GM12891 (cell line): ENCODE results near the gene FAM200B.
A peak's percentile ranks its signal among the peaks of the same experiment; 100 is the strongest.

ENCODE experiments used
- DNase-seq: peaks from one replicate; pipeline ENCODE4 v3.0.0; 2011; ENCODE audit warnings: low spot score; ENCODE audit not compliant: insufficient read length
- FAIRE-seq: peaks from 2 replicates; lab custom pipeline; 2011; peaks lifted over from hg19 to GRCh38; lab: Jason Lieb, UNC
- PAX5 ChIP-seq: IDR thresholded peaks from 2 replicates; pipeline ENCODE4 v1.6.1; 2011; ENCODE audit warnings: low read length, moderate library complexity, mild to moderate bottlenecking; ENCODE audit not compliant: insufficient read depth, severe bottlenecking
- POLR2A ChIP-seq: IDR thresholded peaks from 2 replicates; pipeline ENCODE4 v1.6.1; 2011; ENCODE audit warnings: low read depth, low read length, control low read depth
- POLR2AphosphoS5 ChIP-seq: IDR thresholded peaks from 2 replicates; pipeline ENCODE4 v1.6.1; 2011; ENCODE audit warnings: low read depth, low read length, control low read depth
- POU2F2 ChIP-seq: IDR thresholded peaks from 2 replicates; pipeline ENCODE4 v1.6.1; 2011; ENCODE audit warnings: low read depth, mild to moderate bottlenecking, control low read depth, low read length, moderate library complexity
- SPI1 ChIP-seq: IDR thresholded peaks from 2 replicates; pipeline ENCODE4 v1.6.1; 2011; ENCODE audit warnings: low read depth, low read length, control low read depth
- TAF1 ChIP-seq: IDR thresholded peaks from 2 replicates; pipeline ENCODE4 v1.6.1; 2011; ENCODE audit warnings: low read depth, low read length, control low read depth

The FAM200B gene

GRCh38 chr4:15653864-15654592 lies 27.6 kb upstream of the FAM200B start:
- no peak for DNase-seq

GRCh38 chr4:15654593-15655222 lies 26.9 kb upstream of the FAM200B start:
- FAIRE-seq, result no peak
- no peak for DNase-seq
- TF ChIP-seq POU2F2 (no peak), POLR2A (no peak), TAF1 (no peak), POLR2AphosphoS5 (no peak), SPI1 (no peak), PAX5 (no peak)

More at GRCh38 chr4:15653864-15654592, 27.6 kb upstream of the FAM200B start:
- no peak for TF ChIP-seq POLR2A
- TF ChIP-seq SPI1, result no peak
- no peak for TF ChIP-seq TAF1
- TF ChIP-seq POLR2AphosphoS5, result no peak
- TF ChIP-seq POU2F2, result no peak
- TF ChIP-seq PAX5, result no peak
- peak; percentile 55 for FAIRE-seq

GRCh38 chr4:15655223-15656037 lies 26.2 kb upstream of the FAM200B start, which contains the start of gene FBXL5:
TSS of gene FBXL5 (minus strand) at chr4:15655357. CDS start at chr4:15655287, 70 bp downstream.
- TF ChIP-seq POLR2AphosphoS5, result peak; percentile 82
- TF ChIP-seq TAF1, result peak; percentile 56; the same call in 1 of the 2 replicates
- peak; percentile 8; the same call in 1 of the 2 replicates for TF ChIP-seq POU2F2
- peak; percentile 78; the same call in 1 of the 2 replicates for TF ChIP-seq POLR2A
- TF ChIP-seq PAX5, result no peak
- TF ChIP-seq SPI1, result no peak
- FAIRE-seq (peak; percentile 89), DNase-seq (peak; percentile 88)

- FAIRE-seq, result no peak
- DNase-seq, result no peak
- TF ChIP-seq POLR2A (no peak), TAF1 (no peak), SPI1 (no peak), POU2F2 (no peak), POLR2AphosphoS5 (no peak), PAX5 (no peak)
These were observed 25.6 kb upstream of the FAM200B start for GRCh38 chr4:15656038-15656470.

GRCh38 chr4:15657366-15657765 lies 24.3 kb upstream of the FAM200B start:
- FAIRE-seq, result no peak
- TF ChIP-seq POU2F2 (no peak), POLR2A (no peak), TAF1 (no peak), PAX5 (no peak), POLR2AphosphoS5 (no peak), SPI1 (no peak)
- DNase-seq, result no peak

GRCh38 chr4:15658136-15658770 lies 23.4 kb upstream of the FAM200B start:
- FAIRE-seq, result no peak
- no peak for DNase-seq
- no peak for TF ChIP-seq POU2F2
- no peak for TF ChIP-seq SPI1
- no peak for TF ChIP-seq PAX5
- no peak for TF ChIP-seq TAF1
- no peak for TF ChIP-seq POLR2AphosphoS5
- TF ChIP-seq POLR2A, result no peak

GRCh38 chr4:15658781-15659180 lies 22.8 kb upstream of the FAM200B start:
- FAIRE-seq (no peak), DNase-seq (no peak)
- TF ChIP-seq POLR2A (no peak), TAF1 (no peak), PAX5 (no peak), POLR2AphosphoS5 (no peak), SPI1 (no peak), POU2F2 (no peak)

GRCh38 chr4:15659768-15660570 lies 21.7 kb upstream of the FAM200B start:
- no peak for DNase-seq
- FAIRE-seq, result no peak
- TF ChIP-seq PAX5 (no peak), POU2F2 (no peak), SPI1 (no peak), POLR2AphosphoS5 (no peak), POLR2A (no peak), TAF1 (no peak)
